IPS-15b (cell line): ENCODE results near the gene ATP5MK.
"Not testable (repeated sequence)": the region's sequence is repeated elsewhere in the genome, so short reads cannot be mapped to it uniquely, and the experiment has no call there.

Source experiments
- H3K27me3 ChIP-seq: one replicate; pipeline ENCODE4 v1.6.1; 2013; ENCODE audit warnings: low read length; ENCODE audit not compliant: control insufficient read depth, insufficient read depth
- H3K36me3 ChIP-seq: one replicate; pipeline ENCODE4 v1.6.1; 2013; ENCODE audit warnings: low read length; ENCODE audit not compliant: control insufficient read depth, insufficient read depth
- H3K4me1 ChIP-seq: one replicate; pipeline ENCODE4 v1.6.1; 2013; ENCODE audit warnings: mild to moderate bottlenecking, low read length; ENCODE audit not compliant: control insufficient read depth, insufficient read depth
- H3K4me3 ChIP-seq: one replicate; pipeline ENCODE4 v1.5.1; 2013; ENCODE audit warnings: low read depth, low read length
- H3K9ac ChIP-seq: one replicate; pipeline ENCODE4 v1.6.1; 2013; ENCODE audit warnings: low read depth, mild to moderate bottlenecking, low read length
- H3K9me3 ChIP-seq: one replicate; pipeline ENCODE4 v1.6.1; 2013; ENCODE audit warnings: mild to moderate bottlenecking, low read length; ENCODE audit not compliant: control insufficient read depth, insufficient read depth

Gene ATP5MK

GRCh38 chr10:103394180-103394579, 2.1 kb downstream of the ATP5MK start:
- Histone ChIP-seq H3K4me3 (no peak overlapping the region), H3K36me3 (peaks cover 13% of the 10 kb centered on the region)

DNA sequence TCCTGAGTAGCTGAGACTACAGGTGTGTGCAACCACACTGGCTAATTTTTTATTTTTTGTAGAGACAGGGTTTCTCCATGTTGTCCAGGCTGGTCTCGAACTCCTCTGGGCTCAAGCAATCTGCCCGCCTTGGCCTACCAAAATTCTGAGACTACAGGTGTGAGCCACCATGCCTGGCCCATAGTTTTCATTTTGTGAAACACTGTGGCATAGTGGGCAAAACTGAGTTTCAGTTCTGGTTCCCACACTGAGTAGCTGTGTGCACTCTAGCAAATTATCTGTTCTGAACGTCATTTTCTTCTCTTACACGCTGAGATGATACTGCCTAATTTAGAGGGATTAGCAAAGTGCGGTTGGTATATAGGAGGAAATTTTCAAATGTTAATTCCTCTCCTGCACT, 13.5 kb downstream of the ATP5MK start:
- H3K9me3 ChIP-seq, result no peaks in the 10 kb centered on the region
- no peak overlapping the region for H3K9ac ChIP-seq
- no peaks in the 10 kb centered on the region for H3K27me3 ChIP-seq
- H3K4me3 ChIP-seq, result no peak overlapping the region
- H3K36me3 ChIP-seq, result no peaks in the 10 kb centered on the region
- no peaks in the 10 kb centered on the region for H3K4me1 ChIP-seq

More at GRCh38 chr10:103394180-103394579, 2.1 kb downstream of the ATP5MK start:
- no peak overlapping the region for H3K9ac ChIP-seq
- no peaks in the 10 kb centered on the region for H3K27me3 ChIP-seq
- peaks cover 9% of the 10 kb centered on the region for H3K4me1 ChIP-seq
- no peaks in the 10 kb centered on the region for H3K9me3 ChIP-seq

- Histone ChIP-seq H3K4me3 (no peak overlapping the region), H3K9me3 (no peaks in the 10 kb centered on the region), H3K27me3 (no peaks in the 10 kb centered on the region), H3K36me3 (peaks cover 4% of the 10 kb centered on the region), H3K9ac (no peak overlapping the region), H3K4me1 (no peaks in the 10 kb centered on the region)
Measured at GRCh38 chr10:103374263-103374662, 22.0 kb downstream of the ATP5MK start.

DNA sequence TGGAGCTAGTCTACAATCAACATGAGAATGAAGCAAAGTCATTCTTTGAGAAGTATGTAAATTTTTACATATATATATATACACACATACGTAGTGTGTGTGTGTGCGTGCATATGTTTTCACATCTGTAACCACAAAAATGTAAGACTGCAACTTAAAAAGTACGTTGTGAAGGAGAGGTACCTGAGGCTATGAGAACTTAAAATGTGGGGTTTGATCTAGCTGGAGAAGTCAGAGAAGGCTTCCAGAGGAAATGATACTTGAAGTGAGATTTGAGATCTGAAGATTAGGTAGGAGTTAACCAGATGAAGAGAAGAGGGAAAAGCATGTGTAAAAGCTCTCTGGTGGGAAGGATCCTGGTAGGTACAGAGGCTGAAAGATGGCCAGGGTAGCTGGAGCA, 22.7 kb downstream of the ATP5MK start:
- H3K9me3 ChIP-seq, result no peaks in the 10 kb centered on the region
- peaks cover 4% of the 10 kb centered on the region for H3K36me3 ChIP-seq
- no peaks in the 10 kb centered on the region for H3K4me1 ChIP-seq
- no peaks in the 10 kb centered on the region for H3K27me3 ChIP-seq
- H3K4me3 ChIP-seq, result no peak overlapping the region
- no peak overlapping the region for H3K9ac ChIP-seq

GRCh38 chr10:103367782-103368518, 28.3 kb downstream of the ATP5MK start, which contains the start of gene TAF5:
TSS of gene TAF5 (plus strand) at chr10:103367976. CDS start at chr10:103367990, 14 bp downstream.
- peak within 1 kb of the TSS; percentile 65 for H3K9ac ChIP-seq
- H3K4me1 ChIP-seq, result no peaks in the 10 kb centered on the region
- H3K9me3 ChIP-seq, result no peaks in the 10 kb centered on the region
- no peaks in the 10 kb centered on the region for H3K36me3 ChIP-seq
- peak within 1 kb of the TSS; percentile 79 for H3K4me3 ChIP-seq
- no peaks in the 10 kb centered on the region for H3K27me3 ChIP-seq

GRCh38 chr10:103367379-103367781, 28.9 kb downstream of the ATP5MK start:
- H3K9ac ChIP-seq, result no peak overlapping the region

GRCh38 chr10:103360791-103361190, 35.5 kb downstream of the ATP5MK start:
- not testable (repeated sequence) for H3K9me3 ChIP-seq, H3K4me3 ChIP-seq, H3K9ac ChIP-seq, H3K4me1 ChIP-seq, H3K36me3 ChIP-seq, H3K27me3 ChIP-seq

More at GRCh38 chr10:103367379-103367781, 28.9 kb downstream of the ATP5MK start:
- no peaks in the 10 kb centered on the region for H3K27me3 ChIP-seq
- peak overlapping the region; percentile 79 for H3K4me3 ChIP-seq
- no peaks in the 10 kb centered on the region for H3K36me3 ChIP-seq
- H3K9me3 ChIP-seq, result no peaks in the 10 kb centered on the region
- no peaks in the 10 kb centered on the region for H3K4me1 ChIP-seq

DNA sequence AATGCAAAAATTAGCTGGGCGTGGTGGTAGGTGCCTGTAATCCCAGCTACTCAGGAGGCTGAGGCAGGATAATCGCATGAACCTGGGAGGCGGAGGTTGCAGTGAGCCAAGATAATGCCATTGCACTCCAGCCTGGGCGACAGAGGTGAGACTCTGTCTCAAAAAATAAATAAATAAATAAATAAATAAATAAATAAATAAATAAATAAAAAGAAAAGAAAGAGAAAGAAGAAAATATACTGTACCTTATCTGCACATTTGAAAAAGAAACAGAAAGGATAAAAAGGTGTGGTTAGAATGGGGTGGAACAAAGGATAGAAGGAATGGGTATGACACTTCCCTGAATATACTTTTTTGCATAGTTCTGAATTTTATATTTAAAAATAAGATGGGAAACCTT, 36.8 kb downstream of the ATP5MK start:
- H3K9me3 ChIP-seq, H3K9ac ChIP-seq, H3K4me3 ChIP-seq, H3K36me3 ChIP-seq, H3K27me3 ChIP-seq, H3K4me1 ChIP-seq: not testable (repeated sequence)

DNA sequence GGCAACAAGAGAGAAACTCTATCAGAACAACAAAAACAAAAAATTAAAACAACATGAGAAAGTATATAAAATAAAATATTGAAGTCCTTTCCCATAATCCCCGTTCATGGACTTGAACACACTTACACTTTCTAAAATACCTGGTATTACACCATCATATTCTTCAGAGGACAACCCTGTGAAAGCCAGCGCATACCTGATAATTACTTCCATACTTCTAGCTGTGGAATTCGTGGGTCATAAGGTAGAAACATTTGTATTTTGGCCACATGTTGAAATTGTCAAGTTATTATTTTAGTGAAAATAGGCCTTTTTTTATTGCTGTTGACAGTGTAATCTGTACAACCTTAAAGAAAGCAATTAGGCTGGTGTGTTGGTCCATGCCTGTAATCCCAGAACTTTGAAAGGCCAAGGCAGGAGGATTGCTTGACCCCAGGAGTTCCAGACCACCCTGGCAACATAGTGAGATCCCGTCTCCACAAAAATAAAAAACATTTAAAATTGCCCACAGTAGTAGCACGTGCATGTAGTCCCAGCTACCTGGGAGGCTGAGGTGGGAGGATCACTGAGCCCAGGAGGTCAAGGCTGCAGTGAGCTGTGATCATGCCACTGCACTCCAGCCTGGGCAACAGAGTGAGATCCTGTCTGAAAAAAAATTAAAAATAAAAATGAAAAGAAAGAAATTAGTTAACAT, 40.2 kb downstream of the ATP5MK start:
- Histone ChIP-seq H3K4me1 (peaks cover 4% of the 10 kb centered on the region), H3K36me3 (no peaks in the 10 kb centered on the region), H3K27me3 (no peaks in the 10 kb centered on the region), H3K9me3 (no peaks in the 10 kb centered on the region), H3K4me3 (no peak overlapping the region), H3K9ac (no peak overlapping the region)

DNA sequence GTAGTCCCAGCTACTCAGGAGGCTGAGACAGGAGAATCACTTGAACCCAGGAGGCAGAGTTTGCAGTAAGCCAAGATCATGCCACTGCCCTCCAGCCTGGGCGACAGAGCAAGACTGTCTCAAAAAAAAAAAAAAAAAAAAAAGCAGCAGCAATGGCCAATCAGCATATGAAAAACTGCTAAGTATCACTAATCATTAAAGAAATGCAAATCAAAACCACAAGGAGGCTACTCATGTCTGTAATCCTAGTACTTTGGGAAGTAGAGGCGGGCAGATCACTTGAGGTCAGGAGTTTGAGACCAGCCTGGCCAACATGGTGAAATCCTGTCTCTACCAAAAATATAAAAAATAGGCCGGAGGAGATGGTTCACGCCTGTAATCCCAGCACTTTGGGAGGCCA, 41.7 kb downstream of the ATP5MK start:
- not testable (repeated sequence) for H3K36me3 ChIP-seq, H3K9me3 ChIP-seq, H3K4me3 ChIP-seq, H3K27me3 ChIP-seq, H3K4me1 ChIP-seq, H3K9ac ChIP-seq

DNA sequence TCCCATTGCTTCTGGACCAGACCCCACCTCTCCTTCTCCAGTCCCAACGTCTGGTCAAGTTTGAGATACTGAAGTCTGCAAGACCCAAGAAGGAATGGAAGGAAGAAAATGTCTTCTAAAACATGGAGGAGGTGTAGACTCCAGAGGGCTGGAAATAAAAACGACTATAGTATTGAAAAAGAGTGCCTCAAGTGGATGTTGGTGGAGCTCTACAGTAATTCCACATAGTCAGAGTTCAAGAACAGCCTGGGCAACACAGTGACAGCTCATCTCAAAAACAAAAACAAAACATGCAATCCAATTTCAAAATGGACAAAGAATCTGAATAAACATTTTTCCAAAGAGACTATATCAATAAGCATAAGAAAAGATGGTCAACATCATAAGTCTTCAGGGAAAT, 43.0 kb downstream of the ATP5MK start:
- Histone ChIP-seq H3K4me3 (no peak overlapping the region), H3K4me1 (peaks cover 4% of the 10 kb centered on the region), H3K9me3 (no peaks in the 10 kb centered on the region), H3K27me3 (no peaks in the 10 kb centered on the region), H3K36me3 (no peaks in the 10 kb centered on the region), H3K9ac (no peak overlapping the region)
